Subcutaneous adipose tissue (tissue), 4 donors: ENCODE results near the gene RNF13. TPM values are rescaled to one million over a fixed set of nuclear protein-coding genes. Genes with fewer than 3 reads are reported as not detected.

ENCODE experiments used
- CTCF ChIP-seq: fragments of 450-650 bp; IDR thresholded peaks from one replicate; pipeline ENCODE4 v1.5.1; 2016; ENCODE audit warnings: low read depth, mild to moderate bottlenecking, control low read depth, antibody characterized with exemption, moderate library complexity
- total RNA-seq, 4 donors: library from RNA; depleted of rRNA; stranded (reverse); fragments of >200 nt; gene quantifications; one replicate each; pipeline ENCODE4 v1.1.0, GENCODE V29; 2016

RNF13 gene
- total RNA-seq, 4 donors from 2014 or later = 81.0 to 188 (median 128) TPM

GRCh38 chr3:149844091-149844490 lies 31.1 kb downstream of the RNF13 start:
- no peak for TF ChIP-seq CTCF

DNA sequence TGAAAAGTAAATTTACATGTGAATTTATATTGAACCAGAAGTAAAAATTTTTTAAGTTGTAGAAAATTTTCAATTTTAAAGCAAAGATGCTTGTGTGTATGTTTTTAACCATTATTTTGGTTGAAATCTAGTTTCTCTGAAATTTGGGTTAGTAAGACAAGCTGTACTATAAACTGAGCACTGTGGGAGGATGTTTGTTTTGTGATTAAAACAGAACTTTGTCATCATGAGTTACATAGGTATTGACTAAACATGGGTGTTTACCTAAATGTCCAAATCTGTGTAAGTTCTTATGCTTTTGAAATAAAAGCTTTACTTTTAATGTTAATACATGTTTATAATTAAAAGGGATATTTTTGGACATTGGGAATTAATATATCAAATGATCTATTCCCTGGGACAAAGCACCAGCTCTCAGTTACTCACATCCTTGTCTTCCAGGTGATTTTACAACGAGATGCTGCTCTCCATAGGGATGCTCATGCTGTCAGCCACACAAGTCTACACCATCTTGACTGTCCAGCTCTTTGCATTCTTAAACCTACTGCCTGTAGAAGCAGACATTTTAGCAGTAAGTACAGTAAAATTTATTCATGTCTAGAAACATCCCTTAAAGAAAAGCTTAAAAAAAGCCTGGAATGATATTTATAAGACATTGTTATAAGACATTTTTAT lies 32.7 kb downstream of the RNF13 start:
- TF ChIP-seq CTCF = no peak

DNA sequence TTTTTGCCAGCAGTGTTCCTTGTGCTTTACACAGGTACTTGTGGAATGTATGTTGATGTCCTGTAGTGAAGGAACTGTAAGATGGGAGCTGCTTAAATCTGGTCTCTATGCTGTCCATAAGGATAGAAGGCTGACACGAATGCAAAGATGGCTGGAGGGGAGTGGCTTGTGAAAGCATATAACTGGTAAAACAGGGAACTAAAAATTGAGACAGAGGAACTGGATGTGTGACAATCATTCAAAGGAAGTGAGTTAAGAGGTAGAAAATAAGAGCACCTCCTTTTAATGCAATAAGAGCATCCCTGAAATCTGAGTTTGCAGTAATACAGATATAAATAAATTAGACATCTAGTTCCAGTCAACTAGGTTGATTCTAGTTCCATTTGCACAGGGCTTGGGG lies 35.2 kb downstream of the RNF13 start:
- no peak for TF ChIP-seq CTCF

GRCh38 chr3:149848688-149849087 lies 35.7 kb downstream of the RNF13 start:
- no peak for TF ChIP-seq CTCF

GRCh38 chr3:149850787-149851584 lies 38.0 kb downstream of the RNF13 start:
- TF ChIP-seq CTCF = no peak

GRCh38 chr3:149858911-149859310 lies 45.9 kb downstream of the RNF13 start:
- no peak for TF ChIP-seq CTCF

DNA sequence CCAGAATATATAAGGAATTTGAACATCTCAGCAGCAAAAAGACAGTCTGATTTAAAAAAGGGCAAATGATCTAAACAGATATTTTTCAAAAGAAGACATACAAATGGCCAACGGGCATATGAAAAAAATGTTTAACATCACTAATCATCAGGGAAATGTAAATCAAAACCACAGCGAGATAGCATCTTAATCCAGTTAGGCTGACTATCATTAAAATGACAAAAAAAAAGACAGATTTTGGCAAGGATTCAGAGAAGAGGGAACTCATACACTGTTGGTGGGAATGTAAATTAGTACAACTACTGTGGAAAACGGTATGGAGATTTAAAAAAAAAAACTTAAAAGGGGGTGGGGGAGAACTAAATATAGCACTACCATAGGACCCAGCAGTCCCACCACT lies 47.9 kb downstream of the RNF13 start:
- no peak for TF ChIP-seq CTCF
